HTR-8/SVneo (cell line): ENCODE measurements around the gene TBC1D1.

Experiments used
- DNase-seq: peaks from one replicate; pipeline ENCODE4 v3.0.0; 2011; ENCODE audit warnings: low spot score, mixed read lengths; ENCODE audit not compliant: insufficient read length
- FAIRE-seq: peaks from 2 replicates; lab custom pipeline; 2011; peaks lifted over from hg19 to GRCh38; lab: Jason Lieb, UNC

Gene TBC1D1

GRCh38 chr4:38037612-38038011 is 146.7 kb downstream of the TBC1D1 start:
- no peak for DNase-seq
- FAIRE-seq: no peak

GRCh38 chr4:38040619-38041018 is 149.7 kb downstream of the TBC1D1 start:
- DNase-seq (no peak), FAIRE-seq (no peak)

GRCh38 chr4:38044060-38044459 is 153.2 kb downstream of the TBC1D1 start:
- no peak for DNase-seq
- FAIRE-seq: no peak

GRCh38 chr4:38045289-38045988 is 154.6 kb downstream of the TBC1D1 start:
- FAIRE-seq (no peak), DNase-seq (no peak)

GRCh38 chr4:38046727-38047489 is 156.0 kb downstream of the TBC1D1 start:
- FAIRE-seq (peak; percentile 16), DNase-seq (no peak)

- DNase-seq (no peak), FAIRE-seq (no peak)
Measured at GRCh38 chr4:38049545-38050170, 158.8 kb downstream of the TBC1D1 start.

GRCh38 chr4:38050560-38051350 is 159.9 kb downstream of the TBC1D1 start:
- no peak for DNase-seq
- FAIRE-seq: no peak

- FAIRE-seq: no peak
- DNase-seq: no peak
Measured at GRCh38 chr4:38055566-38055965, 164.7 kb downstream of the TBC1D1 start.

GRCh38 chr4:38056011-38056685 is 165.3 kb downstream of the TBC1D1 start:
- DNase-seq (no peak), FAIRE-seq (no peak)

GRCh38 chr4:38058151-38058550 is 167.3 kb downstream of the TBC1D1 start:
- DNase-seq: no peak
- no peak for FAIRE-seq

GRCh38 chr4:38060829-38061431 is 170.0 kb downstream of the TBC1D1 start:
- DNase-seq: no peak
- no peak for FAIRE-seq

GRCh38 chr4:38062088-38062775 is 171.3 kb downstream of the TBC1D1 start:
- DNase-seq: peak; percentile 67
- no peak for FAIRE-seq

GRCh38 chr4:38062776-38063097 is 171.9 kb downstream of the TBC1D1 start:
- DNase-seq: no peak
- no peak for FAIRE-seq

- no peak for DNase-seq
- FAIRE-seq: no peak
Measured at GRCh38 chr4:38065176-38065575, 174.3 kb downstream of the TBC1D1 start.

- DNase-seq (no peak), FAIRE-seq (no peak)
Measured at GRCh38 chr4:38065900-38066299, 175.0 kb downstream of the TBC1D1 start.

GRCh38 chr4:38067499-38067898 is 176.6 kb downstream of the TBC1D1 start:
- DNase-seq (no peak), FAIRE-seq (no peak)

GRCh38 chr4:38068107-38068506 is 177.2 kb downstream of the TBC1D1 start:
- DNase-seq (no peak), FAIRE-seq (no peak)

- FAIRE-seq: no peak
- DNase-seq: no peak
Measured at GRCh38 chr4:38069271-38069760, 178.4 kb downstream of the TBC1D1 start.
